ENCODE data around the gene CFDP1.

GRCh38 chr16:75323198-75323597, 110.1 kb downstream of the CFDP1 start:
- TF ChIP-seq CTCF (IDR thresholded peaks at IDR 0.05), result no peak
- no peak for TF ChIP-seq POLR2A (IDR thresholded peaks at IDR 0.05)

Data from heart left ventricle (tissue), 13 donors.